Fibroblast of the aortic adventitia (primary cell): ENCODE measurements around the gene SNED1. TPM values are rescaled to one million over a fixed set of nuclear protein-coding genes. Genes with fewer than 3 reads are reported as not detected.

Source experiments
- DNase-seq: peaks from one replicate; pipeline ENCODE4 v3.0.0-alpha.2; 2010; ENCODE audit warnings: low read depth
- H3K4me3 ChIP-seq: 2 replicates; pipeline ENCODE4 v1.5.1; 2011; ENCODE audit warnings: low read depth, mild to moderate bottlenecking, control low read depth, low read length, moderate library complexity
- total RNA-seq: library from RNA; depleted of rRNA; stranded (reverse); fragments of >200 nt; gene quantifications from 2 replicates; pipeline ENCODE4 v1.2.3, GENCODE V29; 2012; ENCODE audit warnings: low replicate concordance
- TF ChIP-seq, protein P1 (sequence below): IDR thresholded peaks from 2 replicates; pipeline ENCODE4 v1.5.1; 2011; ENCODE audit warnings: mild to moderate bottlenecking, low read length, control low read depth, inconsistent platforms; ENCODE audit not compliant: insufficient read depth

SNED1 gene
- total RNA-seq, 1 donor = 77.5 TPM

DNA sequence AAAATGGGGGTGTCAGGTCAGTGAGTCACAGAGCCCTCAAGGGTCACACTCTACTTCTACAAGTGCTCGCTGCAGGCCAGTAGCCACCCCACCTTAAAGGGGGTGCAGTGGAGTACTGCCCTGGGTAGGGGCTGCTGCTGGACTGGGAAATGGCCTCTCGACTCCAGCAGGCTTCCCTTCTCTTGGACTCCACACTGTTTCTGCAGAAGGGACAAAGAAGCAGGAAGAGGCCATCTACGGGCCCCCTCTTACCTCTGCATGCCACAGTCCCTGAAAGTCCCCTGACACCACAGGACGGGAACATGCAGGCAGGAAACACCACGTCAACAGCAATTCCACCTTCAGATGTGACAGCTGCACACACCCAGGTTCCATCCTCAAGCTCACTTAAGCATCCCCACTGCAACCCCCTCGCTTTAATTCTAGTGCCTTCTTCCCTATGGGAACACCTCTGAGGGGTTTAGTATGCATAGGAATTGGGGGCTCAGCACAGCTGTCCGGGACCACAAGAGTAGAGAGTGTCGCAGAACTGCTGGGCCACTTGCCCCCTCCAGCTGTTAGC, 22.3 kb downstream of the SNED1 start:
- DNase-seq = no peak
- TF ChIP-seq, protein P1, sequence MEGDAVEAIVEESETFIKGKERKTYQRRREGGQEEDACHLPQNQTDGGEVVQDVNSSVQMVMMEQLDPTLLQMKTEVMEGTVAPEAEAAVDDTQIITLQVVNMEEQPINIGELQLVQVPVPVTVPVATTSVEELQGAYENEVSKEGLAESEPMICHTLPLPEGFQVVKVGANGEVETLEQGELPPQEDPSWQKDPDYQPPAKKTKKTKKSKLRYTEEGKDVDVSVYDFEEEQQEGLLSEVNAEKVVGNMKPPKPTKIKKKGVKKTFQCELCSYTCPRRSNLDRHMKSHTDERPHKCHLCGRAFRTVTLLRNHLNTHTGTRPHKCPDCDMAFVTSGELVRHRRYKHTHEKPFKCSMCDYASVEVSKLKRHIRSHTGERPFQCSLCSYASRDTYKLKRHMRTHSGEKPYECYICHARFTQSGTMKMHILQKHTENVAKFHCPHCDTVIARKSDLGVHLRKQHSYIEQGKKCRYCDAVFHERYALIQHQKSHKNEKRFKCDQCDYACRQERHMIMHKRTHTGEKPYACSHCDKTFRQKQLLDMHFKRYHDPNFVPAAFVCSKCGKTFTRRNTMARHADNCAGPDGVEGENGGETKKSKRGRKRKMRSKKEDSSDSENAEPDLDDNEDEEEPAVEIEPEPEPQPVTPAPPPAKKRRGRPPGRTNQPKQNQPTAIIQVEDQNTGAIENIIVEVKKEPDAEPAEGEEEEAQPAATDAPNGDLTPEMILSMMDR = no peak
- no peak overlapping the region for H3K4me3 ChIP-seq

DNA sequence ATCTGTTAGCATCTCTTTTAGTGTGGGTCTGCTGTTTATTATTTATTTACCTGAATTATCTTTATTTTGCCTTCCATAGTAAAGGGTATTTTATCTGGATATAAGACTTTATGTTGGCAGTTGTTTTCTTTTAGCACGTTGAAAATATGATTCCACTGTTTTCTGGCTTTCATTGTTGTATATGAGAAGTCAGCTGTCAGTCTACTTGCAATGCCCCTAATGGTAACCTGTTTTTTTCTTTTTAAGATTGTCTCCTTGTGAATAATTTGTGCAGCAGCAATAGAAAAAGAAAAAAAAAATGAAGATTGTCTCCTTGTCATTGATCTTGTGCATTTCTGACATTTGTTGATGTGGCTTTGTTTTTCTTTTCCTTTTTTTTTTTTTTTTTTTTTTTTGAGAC, 27.2 kb downstream of the SNED1 start:
- TF ChIP-seq, protein P1 = no peak
- DNase-seq = peak; percentile 11
- no peak overlapping the region for H3K4me3 ChIP-seq

DNA sequence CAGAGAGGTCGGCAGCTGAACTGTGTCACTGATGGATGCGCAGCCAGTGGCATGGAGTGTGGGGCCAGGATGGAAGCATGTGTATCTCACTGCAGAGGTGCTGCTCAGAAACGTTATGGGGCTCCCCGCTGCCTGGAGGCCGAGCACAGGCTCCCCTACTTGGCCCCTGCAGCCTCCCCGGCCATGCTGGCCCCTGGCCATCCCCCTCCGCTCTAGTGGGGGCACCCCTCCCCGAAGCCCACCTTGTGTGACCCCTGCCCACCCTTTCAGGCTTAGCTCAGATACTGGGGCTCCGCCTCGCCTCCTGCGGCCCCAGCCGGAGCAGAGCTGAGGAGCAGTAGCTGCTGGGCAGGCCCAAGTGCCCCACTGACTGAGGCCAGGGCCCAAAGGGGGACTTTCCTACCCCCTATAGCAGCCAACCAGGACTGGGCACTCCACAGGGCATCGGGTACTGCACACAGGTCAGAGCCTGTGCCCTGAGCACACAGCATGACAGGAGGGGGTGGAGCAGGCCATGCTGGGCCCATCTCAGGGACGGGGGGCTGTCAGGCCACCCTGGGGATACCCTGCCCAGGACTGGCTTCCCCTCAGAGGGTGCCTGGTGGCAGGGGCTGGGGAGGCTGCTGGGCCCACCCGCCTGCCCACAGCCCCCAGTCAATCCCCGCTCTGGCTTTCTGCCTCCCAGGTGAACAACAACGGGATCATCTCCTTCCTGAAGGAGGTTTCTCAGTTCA, 31.3 kb downstream of the SNED1 start:
- DNase-seq = no peak
- H3K4me3 ChIP-seq = no peak overlapping the region
- TF ChIP-seq, protein P1 = no peak

DNA sequence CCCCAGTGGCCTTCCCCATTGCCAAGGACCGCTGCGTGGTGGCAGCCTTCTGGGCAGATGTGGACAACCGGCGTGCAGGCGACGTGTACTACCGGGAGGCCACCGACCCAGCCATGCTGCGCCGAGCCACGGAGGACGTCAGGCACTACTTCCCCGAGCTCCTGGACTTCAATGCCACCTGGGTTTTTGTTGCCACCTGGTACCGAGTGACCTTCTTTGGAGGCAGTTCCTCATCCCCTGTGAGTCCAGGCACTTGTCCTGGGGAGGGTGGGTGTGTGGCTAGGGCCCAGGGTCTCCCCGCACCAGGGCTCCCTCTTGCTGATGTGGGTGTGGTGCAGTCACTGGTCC, 31.9 kb downstream of the SNED1 start:
- no peak for DNase-seq
- H3K4me3 ChIP-seq = no peak overlapping the region
- TF ChIP-seq, protein P1 = no peak

DNA sequence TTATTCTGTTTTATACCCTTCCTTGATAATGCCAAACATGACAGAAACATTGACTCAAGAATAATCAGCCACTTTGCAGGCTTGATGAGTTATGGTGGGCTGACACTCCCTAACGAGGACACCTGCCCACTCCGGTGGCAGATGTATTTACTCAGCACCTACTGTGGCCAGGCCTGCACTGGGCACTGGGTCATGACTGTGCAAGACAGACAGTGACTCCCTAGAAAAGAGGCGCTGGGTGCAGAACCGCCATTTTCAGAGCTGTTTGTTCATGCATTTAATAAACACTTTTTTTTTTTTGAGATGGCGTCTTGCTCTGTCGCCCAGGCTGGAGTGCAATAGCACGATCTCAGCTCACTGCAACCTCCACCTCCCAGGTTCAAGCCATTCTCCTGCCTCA, 32.5 kb downstream of the SNED1 start:
- DNase-seq = no peak
- no peak overlapping the region for H3K4me3 ChIP-seq
- TF ChIP-seq, protein P1 = no peak

DNA sequence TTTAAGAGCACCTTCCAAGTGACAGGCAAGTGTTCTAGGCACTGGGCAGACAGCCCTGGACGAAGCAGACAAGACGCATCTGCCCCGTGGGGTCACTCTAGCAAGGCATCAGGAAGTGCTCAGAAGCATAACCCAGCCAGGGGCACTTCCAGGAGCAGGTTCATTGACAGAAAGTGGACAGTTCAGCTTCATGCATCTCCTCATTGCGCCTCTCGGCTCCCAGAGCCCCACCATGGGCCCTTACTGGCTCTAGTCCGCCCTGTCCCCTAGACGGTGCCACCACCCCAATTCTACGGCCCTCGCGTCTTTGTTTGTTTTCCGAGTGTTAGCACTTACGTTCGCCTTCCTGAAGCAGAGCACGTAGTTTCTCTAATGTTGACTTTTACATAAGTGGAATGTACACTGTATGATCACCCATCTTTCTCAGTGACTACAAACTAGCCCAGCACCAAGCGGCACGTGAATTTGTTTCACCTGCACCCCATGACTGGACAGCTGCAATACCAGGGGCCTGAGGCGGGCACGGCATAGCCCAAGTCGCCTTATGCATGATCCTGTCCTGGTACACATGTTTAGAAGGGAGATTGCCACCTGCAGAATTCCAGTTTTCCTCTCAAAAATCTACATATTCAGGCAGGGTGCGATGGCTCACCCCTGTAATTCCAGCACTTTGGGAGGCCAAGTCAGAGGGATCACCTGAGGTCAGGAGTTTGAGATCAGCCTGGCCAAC, 33.2 kb downstream of the SNED1 start:
- no peak for DNase-seq
- H3K4me3 ChIP-seq = no peak overlapping the region
- TF ChIP-seq, protein P1 = no peak
